GM21367 (cell line): ENCODE results near the gene APOL4.
"Not testable (repeated sequence)": the region's sequence is repeated elsewhere in the genome, so short reads cannot be mapped to it uniquely, and the experiment has no call there.

Experiments used
- ATAC-seq: cut with Tn5 transposase; IDR thresholded peaks from one replicate; pipeline ENCODE4 v1.9.1; 2021; ENCODE audit not compliant: unreplicated experiment

The APOL4 gene, protein sequence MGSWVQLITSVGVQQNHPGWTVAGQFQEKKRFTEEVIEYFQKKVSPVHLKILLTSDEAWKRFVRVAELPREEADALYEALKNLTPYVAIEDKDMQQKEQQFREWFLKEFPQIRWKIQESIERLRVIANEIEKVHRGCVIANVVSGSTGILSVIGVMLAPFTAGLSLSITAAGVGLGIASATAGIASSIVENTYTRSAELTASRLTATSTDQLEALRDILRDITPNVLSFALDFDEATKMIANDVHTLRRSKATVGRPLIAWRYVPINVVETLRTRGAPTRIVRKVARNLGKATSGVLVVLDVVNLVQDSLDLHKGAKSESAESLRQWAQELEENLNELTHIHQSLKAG

DNA sequence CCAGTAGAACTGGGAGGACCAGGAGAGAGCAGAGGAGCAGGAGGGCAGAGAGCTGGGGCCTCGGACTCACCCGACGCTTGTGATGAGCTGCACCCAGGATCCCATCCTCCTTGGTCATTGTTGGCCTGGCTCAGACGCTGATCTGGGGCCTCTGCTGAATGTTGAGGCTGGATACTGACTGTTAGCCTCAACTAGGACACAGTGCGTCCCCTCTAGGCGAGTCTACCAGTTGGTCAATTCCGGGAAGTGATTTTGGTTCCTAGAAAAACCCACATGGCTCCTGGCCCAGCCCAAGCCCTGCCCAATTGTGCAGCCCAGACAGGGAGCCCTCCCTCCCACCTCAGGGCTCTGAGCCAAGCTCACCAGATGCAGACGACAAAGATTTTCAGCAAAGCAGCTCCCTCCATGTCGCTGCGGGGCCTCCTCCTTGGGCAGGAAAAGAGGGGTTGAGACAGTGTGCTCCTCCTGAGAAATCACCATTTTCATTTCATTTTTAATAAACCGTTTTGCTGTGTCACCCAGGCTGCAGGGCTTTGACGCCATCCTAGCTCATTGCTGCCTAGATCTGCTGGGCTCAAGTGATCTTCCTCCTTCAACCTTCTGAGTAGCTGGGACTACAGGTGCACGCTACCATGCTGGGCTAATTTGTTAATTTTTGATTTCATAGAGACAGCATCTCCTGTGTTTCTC is at the start of gene APOL4:
APOL4 (minus strand) TSS at position 180 of the 690 bp plus-strand sequence; CDS start at position 105, 75 bp downstream.
- ATAC-seq, result no peak

DNA sequence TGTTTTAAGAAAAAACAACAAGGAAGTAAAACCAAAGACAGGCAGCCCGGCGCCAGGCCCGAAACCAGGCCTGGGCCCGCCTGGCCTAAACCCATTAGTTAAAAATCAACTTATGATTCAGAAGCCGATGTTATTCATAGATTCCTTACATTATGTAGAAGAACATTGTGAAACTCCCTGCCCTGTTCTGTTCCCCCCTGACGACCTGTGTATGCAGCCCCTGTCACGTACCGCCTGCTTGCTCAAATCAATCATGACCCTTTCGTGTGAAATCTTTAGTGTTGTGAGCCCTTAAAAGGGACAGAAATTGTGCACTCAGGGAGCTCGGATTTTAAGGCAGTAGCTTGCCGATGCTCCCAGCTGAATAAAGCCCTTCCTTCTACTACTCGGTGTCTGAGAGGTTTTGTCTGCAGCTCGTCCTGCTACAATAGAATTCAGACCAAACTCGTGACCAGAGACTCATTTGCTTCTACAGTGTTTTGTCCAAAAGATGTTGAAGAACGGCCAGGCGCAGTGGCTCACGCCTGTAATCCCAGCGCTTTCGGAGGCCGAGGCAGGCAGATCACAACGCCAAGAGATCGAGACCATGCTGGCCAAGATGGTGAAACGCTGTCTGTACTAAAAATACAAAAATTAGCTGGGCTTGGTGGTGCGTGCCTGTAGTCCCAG is 48.8 kb upstream of the APOL4 start:
- not testable (repeated sequence) for ATAC-seq

DNA sequence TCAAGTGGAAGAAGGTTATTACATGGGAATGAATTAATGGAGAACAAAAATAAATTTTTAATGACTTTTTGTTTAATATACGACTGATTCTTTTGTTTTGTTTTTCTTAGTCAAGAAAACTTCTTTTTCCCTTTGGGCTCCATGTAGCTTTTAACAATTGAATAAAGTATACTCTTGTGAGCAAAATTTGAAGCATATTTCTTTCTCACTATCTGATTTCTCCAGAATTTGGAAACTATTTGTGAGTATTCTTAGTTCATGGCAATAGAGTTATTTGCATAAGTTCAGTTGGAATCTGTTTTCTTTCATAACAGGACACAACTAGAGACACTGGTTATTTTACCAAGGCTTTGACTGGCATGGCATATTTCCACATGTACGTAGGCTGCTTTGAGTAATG is 47.6 kb upstream of the APOL4 start:
- no peak for ATAC-seq

- no peak for ATAC-seq
Measured at GRCh38 chr22:36247955-36248354, 46.3 kb upstream of the APOL4 start.

DNA sequence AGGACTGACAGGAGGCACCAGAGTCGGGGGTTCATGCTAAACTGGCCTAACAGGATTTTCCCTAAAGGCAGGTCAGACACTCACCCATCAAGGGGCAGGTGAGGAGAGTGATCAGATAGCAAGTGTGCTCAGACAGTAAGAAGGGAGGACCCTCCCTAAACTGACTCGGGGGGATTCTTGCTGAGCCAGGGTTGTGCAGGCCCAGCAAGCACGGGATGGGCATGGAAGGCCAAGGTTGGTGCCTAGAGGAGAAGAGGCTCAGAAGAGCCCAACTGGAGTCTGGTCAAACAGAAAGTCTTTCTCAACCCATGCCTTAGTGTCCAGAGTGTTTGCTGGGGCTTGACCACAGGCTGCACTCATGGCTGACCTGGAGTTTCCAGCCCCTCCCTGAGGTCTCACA is 45.1 kb upstream of the APOL4 start:
- no peak for ATAC-seq

DNA sequence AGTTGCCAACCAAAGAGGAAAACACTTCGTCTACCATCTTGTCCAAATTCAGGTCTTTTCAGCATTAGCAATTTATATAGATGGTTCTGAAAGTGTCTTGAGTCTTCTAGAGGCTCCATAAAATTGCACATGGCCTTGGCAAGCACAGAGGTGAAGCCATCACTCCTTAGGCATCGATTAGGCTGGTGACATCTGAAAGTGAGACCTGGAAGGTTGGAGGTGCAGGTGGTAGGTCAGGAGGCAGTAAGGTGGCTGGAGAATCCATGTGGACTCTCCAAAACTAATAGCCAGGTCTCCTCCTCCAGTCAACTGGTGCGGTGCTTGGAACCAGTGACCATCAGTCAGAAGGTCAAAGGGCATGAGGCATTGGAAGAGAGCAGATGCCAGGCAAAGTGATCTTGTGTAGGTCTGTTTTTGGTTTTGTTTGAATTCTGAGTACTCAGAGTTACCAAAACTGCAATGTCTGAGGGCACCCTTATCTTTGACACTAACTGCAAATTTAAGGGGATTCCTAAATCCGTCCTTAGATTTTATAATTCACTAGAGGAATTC is 44.3 kb upstream of the APOL4 start:
- no peak for ATAC-seq

- no peak for ATAC-seq
Measured at GRCh38 chr22:36244522-36245391, 43.1 kb upstream of the APOL4 start.

DNA sequence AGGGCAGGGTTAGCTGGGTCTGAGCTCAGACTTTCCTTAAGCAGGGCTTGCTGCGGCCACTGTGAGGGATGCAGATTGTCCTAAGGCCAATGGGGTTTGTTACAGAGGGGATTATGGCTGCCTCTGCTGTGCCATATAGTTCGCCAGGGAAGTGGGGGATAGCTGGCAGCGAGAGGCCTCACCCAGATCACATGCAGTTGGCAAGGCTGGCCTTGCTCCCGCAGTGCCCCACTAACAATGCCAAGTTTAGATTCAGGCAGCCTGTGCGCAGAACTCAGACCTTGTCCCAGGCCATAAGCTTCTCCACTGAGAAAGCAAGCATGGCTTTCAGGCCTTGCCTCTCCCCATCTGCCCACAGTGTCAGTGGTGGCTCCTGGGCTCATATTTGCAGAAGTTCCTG is 42.4 kb upstream of the APOL4 start:
- no peak for ATAC-seq

- peak; percentile 82 for ATAC-seq
Measured at GRCh38 chr22:36239401-36240171, 38.0 kb upstream of the APOL4 start, which contains the start of gene APOL2. TSS of gene APOL2 (minus strand) at chr22:36239527. CDS start at chr22:36233162, 6,365 bp downstream.

DNA sequence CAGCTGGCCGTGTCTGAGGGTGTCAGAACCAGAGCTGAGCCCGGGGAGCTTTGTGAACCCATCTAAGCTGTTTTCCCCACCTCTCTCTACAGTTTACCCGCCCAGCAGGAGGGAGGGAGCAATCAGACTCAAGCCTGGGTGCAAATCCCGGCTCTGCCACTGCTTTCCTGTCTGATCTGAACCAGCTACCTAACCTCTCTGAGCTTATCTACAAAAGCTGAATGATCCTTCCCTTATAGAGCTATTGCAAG is 37.5 kb upstream of the APOL4 start:
- no peak for ATAC-seq

DNA sequence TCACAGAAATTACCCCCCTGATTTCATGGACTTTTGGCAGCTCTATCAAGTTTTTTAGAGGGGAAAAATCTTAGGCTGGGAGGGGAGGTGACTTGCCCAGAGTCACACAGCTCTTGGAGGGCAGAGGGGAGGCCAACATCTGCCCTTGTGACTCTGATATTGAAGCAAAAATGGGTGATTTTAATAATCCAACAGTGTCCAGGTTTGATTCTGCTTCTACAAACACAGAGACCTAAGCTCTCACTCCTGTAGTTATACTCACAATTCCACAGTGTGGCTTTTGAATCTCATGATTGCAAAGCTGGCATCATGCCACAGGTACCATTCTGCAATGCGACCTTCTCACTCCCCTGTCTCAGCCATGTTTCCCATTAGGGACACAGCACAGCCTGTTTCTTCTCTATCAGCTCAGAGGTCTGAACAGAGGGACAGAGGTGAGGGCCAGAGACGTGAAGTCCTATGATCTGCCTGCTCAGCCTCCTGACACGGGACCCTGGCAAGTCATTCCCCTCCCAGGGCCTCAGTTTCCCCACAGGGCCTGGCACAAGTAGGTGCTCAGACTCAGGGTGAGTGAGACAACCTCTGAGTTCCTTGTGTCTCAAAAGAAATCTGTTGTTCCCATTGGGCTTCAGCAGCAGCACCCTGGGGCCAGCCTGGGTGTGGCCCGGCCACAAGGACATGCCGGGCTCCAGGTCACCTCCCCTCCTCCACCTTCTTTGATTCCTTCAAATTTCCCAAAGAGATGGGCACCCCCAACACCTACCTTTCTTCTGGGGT is 37.0 kb upstream of the APOL4 start:
- ATAC-seq, result no peak

- no peak for ATAC-seq
Measured at GRCh38 chr22:36237462-36238372, 36.1 kb upstream of the APOL4 start.

- ATAC-seq, result no peak
Measured at GRCh38 chr22:36236388-36237319, 35.0 kb upstream of the APOL4 start.

GRCh38 chr22:36235585-36235984 is 34.0 kb upstream of the APOL4 start:
- no peak for ATAC-seq

- ATAC-seq, result no peak
Measured at GRCh38 chr22:36234919-36235318, 33.3 kb upstream of the APOL4 start.

DNA sequence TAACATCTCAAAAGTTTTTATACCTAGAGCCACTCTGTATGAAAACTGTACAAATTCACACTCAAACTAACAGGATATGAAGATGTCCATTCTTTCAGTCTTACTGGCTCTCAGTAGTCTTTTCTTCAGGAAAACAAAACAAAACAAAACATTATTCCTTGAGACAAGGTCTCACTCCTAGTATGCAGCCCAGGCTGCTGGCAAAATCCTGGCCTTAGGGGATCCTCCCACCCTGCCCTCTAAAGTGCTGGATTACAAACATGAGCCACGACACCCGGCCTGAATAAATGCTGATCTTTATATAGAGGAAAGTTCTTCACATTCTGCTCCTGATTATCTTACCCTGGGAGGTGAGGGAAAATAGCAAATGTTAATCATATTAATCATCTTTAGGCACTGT is 32.6 kb upstream of the APOL4 start:
- ATAC-seq, result no peak

DNA sequence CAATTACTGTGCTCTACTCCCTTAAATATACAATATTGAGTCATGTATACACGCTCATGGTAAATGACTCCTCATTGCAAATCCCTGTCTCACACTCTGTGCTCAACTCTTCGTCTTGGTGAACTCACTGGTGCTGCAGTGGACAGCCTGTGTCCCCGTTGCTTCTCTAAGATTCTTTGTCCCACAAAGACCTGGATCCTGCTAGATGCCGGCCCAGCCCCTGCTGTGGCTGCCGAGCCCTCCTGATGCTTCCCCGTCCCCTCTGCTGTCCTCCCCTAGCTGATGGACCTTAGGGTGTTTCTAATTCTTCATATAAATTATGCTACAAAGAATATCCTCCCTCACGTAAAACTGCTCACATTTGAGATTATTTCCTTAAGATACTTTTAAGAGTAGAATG is 32.2 kb upstream of the APOL4 start:
- ATAC-seq, result no peak
